Coronary artery (tissue), 2 donors: ENCODE data around the gene CYREN.
A peak's percentile ranks its signal among the peaks of the same experiment; 100 is the strongest.

Experiments
- DNase-seq: peaks from one replicate; pipeline ENCODE4 v3.0.0-alpha.2; 2017; ENCODE audit warnings: low spot score
- H3K27ac ChIP-seq, 2 donors: fragments of 200-600 bp; sonication (generic); one replicate each; pipeline ENCODE4 v1.5.1; 2016 to 2019
- H3K4me3 ChIP-seq: fragments of 200-600 bp; sonication (generic); 2 replicates; pipeline ENCODE4 v1.5.1; 2016; ENCODE audit warnings: mild to moderate bottlenecking, moderate library complexity
- TF ChIP-seq, protein P1 (sequence below): fragments of 200-600 bp; sonication (generic); IDR thresholded peaks from one replicate; pipeline ENCODE4 v1.5.1; 2019; ENCODE audit warnings: antibody characterized with exemption

Gene CYREN

DNA sequence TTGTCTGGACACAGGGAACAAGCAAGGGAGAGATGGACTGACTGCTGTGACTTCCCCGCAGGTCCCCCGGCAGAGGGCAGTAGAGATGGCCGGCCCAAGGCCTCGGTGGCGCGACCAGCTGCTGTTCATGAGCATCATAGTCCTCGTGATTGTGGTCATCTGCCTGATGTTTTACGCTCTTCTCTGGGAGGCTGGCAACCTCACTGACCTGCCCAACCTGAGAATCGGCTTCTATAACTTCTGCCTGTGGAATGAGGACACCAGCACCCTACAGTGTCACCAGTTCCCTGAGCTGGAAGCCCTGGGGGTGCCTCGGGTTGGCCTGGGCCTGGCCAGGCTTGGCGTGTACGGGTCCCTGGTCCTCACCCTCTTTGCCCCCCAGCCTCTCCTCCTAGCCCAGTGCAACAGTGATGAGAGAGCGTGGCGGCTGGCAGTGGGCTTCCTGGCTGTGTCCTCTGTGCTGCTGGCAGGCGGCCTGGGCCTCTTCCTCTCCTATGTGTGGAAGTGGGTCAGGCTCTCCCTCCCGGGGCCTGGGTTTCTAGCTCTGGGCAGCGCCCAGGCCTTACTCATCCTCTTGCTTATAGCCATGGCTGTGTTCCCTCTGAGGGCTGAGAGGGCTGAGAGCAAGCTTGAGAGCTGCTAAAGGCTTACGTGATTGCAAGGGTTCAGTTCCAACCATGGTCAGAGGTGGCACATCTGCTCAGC, 6.0 kb downstream of the CYREN start:
- TF ChIP-seq, protein P1, sequence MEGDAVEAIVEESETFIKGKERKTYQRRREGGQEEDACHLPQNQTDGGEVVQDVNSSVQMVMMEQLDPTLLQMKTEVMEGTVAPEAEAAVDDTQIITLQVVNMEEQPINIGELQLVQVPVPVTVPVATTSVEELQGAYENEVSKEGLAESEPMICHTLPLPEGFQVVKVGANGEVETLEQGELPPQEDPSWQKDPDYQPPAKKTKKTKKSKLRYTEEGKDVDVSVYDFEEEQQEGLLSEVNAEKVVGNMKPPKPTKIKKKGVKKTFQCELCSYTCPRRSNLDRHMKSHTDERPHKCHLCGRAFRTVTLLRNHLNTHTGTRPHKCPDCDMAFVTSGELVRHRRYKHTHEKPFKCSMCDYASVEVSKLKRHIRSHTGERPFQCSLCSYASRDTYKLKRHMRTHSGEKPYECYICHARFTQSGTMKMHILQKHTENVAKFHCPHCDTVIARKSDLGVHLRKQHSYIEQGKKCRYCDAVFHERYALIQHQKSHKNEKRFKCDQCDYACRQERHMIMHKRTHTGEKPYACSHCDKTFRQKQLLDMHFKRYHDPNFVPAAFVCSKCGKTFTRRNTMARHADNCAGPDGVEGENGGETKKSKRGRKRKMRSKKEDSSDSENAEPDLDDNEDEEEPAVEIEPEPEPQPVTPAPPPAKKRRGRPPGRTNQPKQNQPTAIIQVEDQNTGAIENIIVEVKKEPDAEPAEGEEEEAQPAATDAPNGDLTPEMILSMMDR: no peak
- Histone ChIP-seq H3K4me3 (no peak overlapping the region), H3K27ac (peak overlapping the region in 1 of 2 donors; percentile 58)
- DNase-seq: no peak

DNA sequence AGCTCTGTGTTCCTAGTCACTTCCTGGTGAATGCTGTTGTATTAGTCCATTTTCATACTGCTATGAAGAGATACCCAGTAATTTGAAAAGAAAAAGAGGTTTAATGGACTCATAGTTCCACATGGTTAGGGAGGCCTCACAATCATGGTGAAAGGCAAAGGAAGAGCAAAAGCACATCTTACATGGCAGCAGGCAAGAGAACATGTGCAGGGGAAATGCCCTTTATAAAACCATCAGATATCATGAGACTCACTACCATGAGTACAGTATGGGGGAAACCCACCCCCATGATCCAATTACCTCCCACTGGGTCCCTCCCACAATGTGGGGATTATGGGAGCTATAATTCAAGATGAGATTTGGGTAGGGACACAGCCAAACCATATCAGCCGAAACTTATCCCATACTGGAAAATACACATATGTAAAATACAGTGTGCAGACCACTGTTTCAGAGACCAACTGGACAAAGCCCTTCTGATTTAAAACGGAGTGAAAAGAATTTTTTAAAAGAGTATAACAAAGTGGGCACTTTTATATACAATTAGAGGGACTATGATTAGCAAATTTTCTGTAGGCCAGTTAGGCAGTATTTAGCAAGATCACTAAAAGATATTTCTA, 8.0 kb downstream of the CYREN start:
- Histone ChIP-seq H3K27ac (peak overlapping the region in 1 of 2 donors; percentile 74), H3K4me3 (no peak overlapping the region)
- TF ChIP-seq, protein P1: no peak
- no peak for DNase-seq

DNA sequence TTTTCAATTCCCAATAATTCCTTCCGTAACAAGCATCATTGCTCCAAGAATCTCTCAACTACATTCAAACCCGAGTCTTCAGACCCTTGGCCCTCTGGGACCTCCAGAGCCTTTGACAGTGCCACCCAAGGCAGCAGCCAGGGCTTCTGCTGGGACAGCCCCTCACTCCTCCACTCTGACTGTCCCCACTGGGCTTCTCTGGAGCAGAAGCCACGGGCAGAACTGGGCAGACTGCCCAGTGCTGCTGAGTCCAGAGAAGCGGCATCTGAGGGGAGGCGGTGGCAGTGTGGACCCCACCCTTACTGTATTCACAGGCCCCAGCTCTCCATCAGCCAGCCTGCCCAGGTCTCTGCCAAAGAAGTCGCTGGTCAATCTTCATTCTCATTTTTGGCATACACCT, 8.8 kb downstream of the CYREN start:
- no peak overlapping the region for H3K4me3 ChIP-seq
- TF ChIP-seq, protein P1: no peak
- DNase-seq: no peak
- peak overlapping the region in 1 of 2 donors; percentile 74 for H3K27ac ChIP-seq

DNA sequence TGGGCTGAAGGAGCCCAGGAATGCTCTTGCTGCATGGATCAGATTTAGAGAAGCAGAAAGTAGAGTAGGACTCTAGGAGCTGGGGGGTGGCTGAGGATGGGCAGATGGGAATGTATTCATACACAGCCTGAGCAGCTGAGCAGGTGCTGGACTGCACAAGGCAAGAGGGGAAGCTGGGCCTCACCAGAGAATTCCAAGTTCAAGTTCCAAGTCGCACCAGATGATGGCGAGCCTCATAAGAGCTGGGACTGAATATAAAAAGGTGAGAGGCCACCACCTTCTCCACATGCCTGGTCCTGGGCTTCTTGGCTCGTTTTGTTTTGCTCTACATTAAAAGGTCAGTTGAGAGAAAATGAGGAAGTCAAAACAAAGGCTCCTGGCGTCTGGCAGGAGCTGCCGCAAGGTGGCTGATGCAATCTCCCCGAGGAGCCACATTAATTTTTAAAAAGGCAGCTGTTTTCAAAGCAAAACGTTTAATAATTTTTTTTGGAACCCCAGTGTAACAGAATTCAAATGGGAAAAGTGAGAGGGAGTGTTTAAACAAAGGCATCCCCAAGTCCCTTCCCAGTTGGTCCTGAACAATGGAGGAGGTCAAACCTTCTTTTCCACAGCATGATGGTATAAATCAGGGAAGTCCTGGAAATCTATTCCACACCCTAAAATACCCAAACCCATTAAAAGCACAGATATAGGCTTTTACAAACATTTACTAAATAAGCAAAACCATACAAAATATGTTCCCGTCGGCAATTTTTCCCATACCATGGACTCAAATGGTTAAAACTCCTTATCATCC, 9.5 kb downstream of the CYREN start:
- H3K4me3 ChIP-seq: no peak overlapping the region
- H3K27ac ChIP-seq: peak overlapping the region; percentile 39 to 74
- no peak for DNase-seq

DNA sequence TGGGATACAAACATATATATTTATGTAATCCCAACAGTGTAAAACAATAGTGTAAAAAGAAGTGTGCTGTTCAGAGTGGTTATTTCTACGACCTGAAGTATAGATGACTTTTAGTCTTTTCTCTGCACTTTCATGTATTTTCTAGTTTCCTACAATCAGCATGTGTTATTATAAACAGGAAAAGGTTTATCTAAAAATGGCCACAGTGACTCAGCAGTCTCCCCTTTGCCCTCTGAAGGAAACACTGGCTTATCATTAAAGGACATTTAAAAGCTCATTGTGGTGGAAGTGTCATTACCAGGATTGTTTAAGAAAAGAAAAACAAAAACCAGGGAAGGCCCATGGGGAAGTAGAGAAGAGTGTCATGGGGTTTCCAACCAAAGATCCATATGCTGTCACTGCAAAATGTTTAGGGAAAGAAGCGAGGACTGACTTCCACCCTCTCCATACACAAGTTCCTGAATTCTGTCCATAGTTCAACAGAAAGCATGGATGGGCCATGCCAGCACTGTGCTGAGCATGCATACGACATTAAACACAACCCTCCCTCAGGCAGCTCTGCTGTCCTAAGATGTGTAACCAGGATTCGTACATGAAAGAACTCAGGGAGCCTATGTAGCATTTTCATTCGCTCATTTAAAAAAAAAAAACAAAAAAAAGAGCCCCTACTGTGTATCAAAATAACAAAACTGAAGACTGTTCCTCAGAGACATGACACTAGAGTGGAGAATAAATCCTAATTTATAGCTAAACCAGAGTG, 10.2 kb downstream of the CYREN start:
- TF ChIP-seq, protein P1: no peak
- Histone ChIP-seq H3K27ac (peak overlapping the region; percentile 39 to 74), H3K4me3 (no peak overlapping the region)
- no peak for DNase-seq

More for the DNA sequence above, 9.5 kb downstream of the CYREN start:
- TF ChIP-seq, protein P1: no peak

DNA sequence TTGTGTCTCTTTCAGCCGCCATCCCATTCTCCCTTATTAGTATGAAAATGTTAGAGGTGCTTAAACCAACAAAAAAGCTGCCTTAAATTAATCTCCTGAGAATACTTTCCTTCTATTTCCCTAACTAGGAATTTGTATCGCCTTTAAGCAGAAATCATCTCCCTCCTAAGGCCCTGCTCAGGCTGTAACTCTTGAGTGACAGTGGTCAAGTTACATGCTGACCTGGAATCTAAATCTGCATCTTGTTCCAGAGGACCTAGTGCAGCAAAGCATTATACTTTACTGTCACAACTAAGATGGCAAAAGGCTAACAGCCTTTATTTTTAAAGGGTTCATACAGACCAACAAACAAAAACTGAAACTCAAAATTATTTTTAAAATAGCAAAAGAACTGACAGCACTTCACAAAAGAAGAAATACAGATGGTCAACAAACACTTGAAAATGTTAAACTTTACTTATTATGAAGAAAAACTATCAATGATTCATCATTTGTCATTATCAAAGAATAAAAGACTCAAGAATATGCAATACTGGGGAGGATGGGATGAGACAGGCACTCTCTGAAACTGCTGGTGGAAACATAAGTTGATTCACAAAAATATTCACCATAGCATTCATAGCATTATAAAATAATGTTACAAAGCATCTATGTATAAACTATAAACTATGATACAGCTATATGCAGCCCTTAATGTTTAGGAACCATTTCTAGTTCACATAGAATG, 11.0 kb downstream of the CYREN start:
- Histone ChIP-seq H3K27ac (peak overlapping the region; percentile 54 to 63), H3K4me3 (no peak overlapping the region)
- TF ChIP-seq, protein P1: no peak
- no peak for DNase-seq
